Smooth muscle cell (in vitro differentiated cells): ENCODE data around the gene CRY2. TPM values are rescaled to one million over a fixed set of nuclear protein-coding genes. Genes with fewer than 3 reads are reported as not detected.
A peak's percentile ranks its signal among the peaks of the same experiment; 100 is the strongest.

Experiments used
- DNase-seq: peaks from one replicate; lab custom pipeline; 2025; ENCODE audit not compliant: unreplicated experiment; lab: John Stamatoyannopoulos, UW
- H2AFZ ChIP-seq: fragments of 200-600 bp; sonication (generic); 2 replicates; pipeline ENCODE4 v1.6.0; 2016; ENCODE audit warnings: antibody characterized with exemption, low read depth, mild to moderate bottlenecking
- H3F3A ChIP-seq: fragments of 200-600 bp; sonication (generic); 2 replicates; pipeline ENCODE4 v1.6.0; 2017; ENCODE audit warnings: antibody characterized with exemption, low read depth
- H3K27ac ChIP-seq: fragments of 200-600 bp; sonication (generic); 2 replicates; pipeline ENCODE4 v1.5.1; 2016; ENCODE audit warnings: low read depth, mild to moderate bottlenecking
- H3K27me3 ChIP-seq: fragments of 200-600 bp; sonication (generic); 2 replicates; pipeline ENCODE4 v1.6.1; 2016; ENCODE audit warnings: low read depth, mild to moderate bottlenecking
- H3K36me3 ChIP-seq: fragments of 200-600 bp; sonication (generic); 2 replicates; pipeline ENCODE4 v1.5.1; 2016; ENCODE audit warnings: low read depth
- H3K4me1 ChIP-seq: fragments of 200-600 bp; sonication (generic); 2 replicates; pipeline ENCODE4 v1.5.1; 2016; ENCODE audit warnings: low read depth
- H3K4me2 ChIP-seq: fragments of 200-600 bp; sonication (generic); 2 replicates; pipeline ENCODE4 v1.6.0; 2016; ENCODE audit warnings: mild to moderate bottlenecking
- H3K4me3 ChIP-seq: fragments of 200-600 bp; sonication (generic); 2 replicates; pipeline ENCODE4 v1.5.1; 2016; ENCODE audit warnings: mild to moderate bottlenecking
- H3K79me2 ChIP-seq: fragments of 200-600 bp; sonication (generic); 2 replicates; pipeline ENCODE4 v1.6.0; 2016; ENCODE audit warnings: low read depth, mild to moderate bottlenecking
- H3K9ac ChIP-seq: fragments of 200-600 bp; sonication (generic); 2 replicates; pipeline ENCODE4 v1.6.0; 2016; ENCODE audit warnings: low read depth
- H3K9me3 ChIP-seq: fragments of 200-600 bp; sonication (generic); replicated peaks from 2 replicates; pipeline ENCODE4 v1.5.1; 2016; ENCODE audit warnings: low read depth
- H4K20me1 ChIP-seq: fragments of 200-600 bp; sonication (generic); 2 replicates; pipeline ENCODE4 v1.6.0; 2016; ENCODE audit warnings: low read depth
- CTCF ChIP-seq: fragments of 200-600 bp; sonication (generic); IDR thresholded peaks from 2 replicates; pipeline ENCODE4 v1.5.1; 2017; ENCODE audit warnings: borderline replicate concordance, mild to moderate bottlenecking, antibody characterized with exemption; ENCODE audit not compliant: insufficient read depth, poor library complexity, severe bottlenecking
- WGBS: methylation state at CpG from one replicate; pipeline ENCODE4 v1.1.7; 2016; ENCODE audit warnings: low lambda C conversion rate; 5-methylcytosine and 5-hydroxymethylcytosine counted together
- polyA plus RNA-seq: library from polyadenylated mRNA; unstranded; fragments of >200 nt; fragmentation: Nextera tagmentation; extraction: Ambion mirVana; gene quantifications from 2 replicates; pipeline ENCODE4 v1.2.1, GENCODE V29; 2016
- total RNA-seq: library from RNA; depleted of rRNA; stranded (reverse); fragments of >200 nt; gene quantifications from 2 replicates; pipeline ENCODE4 v1.2.3, GENCODE V29; 2014

Gene CRY2
- total and polyA plus RNA-seq, 2 experiments from 2014 or later: 26.1 to 30.3 TPM

DNA sequence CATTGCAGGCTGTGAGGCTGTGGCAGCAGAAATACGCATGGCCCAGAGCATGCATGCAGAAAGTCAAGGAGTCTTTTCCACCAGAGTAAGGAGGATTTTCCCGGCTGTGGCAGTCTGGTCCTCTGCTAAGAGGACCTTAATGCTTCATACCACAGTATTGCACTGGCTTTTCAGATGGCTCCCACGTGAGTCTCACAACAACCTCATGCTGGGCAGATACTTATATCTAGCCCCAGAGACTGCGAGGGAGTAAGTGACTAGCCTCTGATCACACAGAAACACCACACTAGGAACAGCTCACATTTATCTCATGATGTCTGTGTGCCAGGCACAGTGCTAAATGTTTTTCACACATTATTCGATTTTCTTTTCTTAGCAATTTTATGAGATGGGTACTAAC is 8.0 kb downstream of the CRY2 start:
- DNase-seq: no peak
- peaks cover 94% of the 10 kb centered on the region for H4K20me1 ChIP-seq
- H3F3A ChIP-seq: peaks cover 16% of the 10 kb centered on the region
- TF ChIP-seq CTCF: no peak
- 60% methylated on average over 5 of the region's 5 CpGs for WGBS
- H3K79me2 ChIP-seq: peaks cover 47% of the 10 kb centered on the region
- peak overlapping the region; percentile 35 for H3K9ac ChIP-seq
- peak overlapping the region; percentile 91 for H3K27ac ChIP-seq
- H3K9me3 ChIP-seq: no peaks in the 10 kb centered on the region
- H3K4me3 ChIP-seq: no peak overlapping the region
- H3K36me3 ChIP-seq: no peaks in the 10 kb centered on the region
- no peaks in the 10 kb centered on the region for H3K27me3 ChIP-seq
- peaks cover 17% of the 10 kb centered on the region for H3K4me1 ChIP-seq
- H3K4me2 ChIP-seq: no peak overlapping the region
- H2AFZ ChIP-seq: no peak overlapping the region

DNA sequence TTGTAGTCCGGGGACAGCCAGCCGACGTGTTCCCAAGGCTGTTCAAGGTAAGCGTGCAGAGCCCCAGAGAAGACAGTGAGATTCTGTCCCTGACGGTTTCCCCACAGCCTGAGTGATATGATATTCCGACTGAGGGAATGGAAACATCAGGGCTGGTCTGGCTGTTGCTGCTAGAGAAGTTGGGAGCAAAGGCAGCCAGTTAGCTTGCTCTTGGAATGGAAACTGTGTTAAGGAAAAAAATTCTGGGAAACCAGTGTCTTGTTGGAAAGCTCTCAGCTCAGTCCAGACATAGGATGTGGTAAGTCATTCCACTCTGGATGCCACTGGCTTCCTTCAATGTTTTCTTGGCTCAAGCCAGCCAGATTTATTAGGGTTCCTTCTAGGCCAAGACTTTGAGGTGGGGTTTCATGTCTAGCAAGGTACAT is 8.8 kb downstream of the CRY2 start:
- no peak for DNase-seq
- Histone ChIP-seq H3K79me2 (peaks cover 41% of the 10 kb centered on the region), H3K4me2 (no peak overlapping the region), H3K9me3 (no peaks in the 10 kb centered on the region), H3K27ac (peak overlapping the region; percentile 91), H2AFZ (no peak overlapping the region), H3K27me3 (no peaks in the 10 kb centered on the region), H4K20me1 (peaks cover 94% of the 10 kb centered on the region), H3K4me1 (peaks cover 14% of the 10 kb centered on the region), H3K36me3 (no peaks in the 10 kb centered on the region), H3K9ac (peak overlapping the region; percentile 35), H3K4me3 (no peak overlapping the region), H3F3A (peaks cover 16% of the 10 kb centered on the region)
- TF ChIP-seq CTCF: no peak
- 81% methylated on average over 6 of the region's 6 CpGs for WGBS

DNA sequence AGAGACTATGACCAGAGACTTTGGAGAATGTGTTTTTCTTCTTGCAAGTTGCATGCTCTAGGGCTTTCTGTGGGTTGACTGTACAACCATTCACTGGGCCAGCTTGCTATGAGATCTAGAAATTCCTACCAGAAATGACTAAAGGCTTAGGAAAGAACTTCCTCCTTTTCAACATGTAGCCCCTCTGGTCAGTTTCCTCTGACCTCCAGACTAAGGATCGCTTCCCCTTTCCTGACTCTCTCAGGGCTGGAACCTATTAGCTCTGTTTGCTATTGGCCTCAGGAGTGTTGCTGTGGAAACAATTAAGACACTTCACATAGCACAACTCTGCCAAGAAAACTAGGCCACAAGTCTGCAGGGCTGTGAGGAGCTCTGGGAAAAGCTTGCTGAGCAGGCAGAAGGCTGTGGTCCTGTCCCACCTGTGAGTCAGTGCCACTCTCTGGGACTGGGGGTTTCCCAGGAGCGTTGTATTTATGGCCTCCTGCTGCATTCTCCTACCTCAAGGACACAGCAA is 10.7 kb downstream of the CRY2 start:
- WGBS: 84% methylated on average over 2 of the region's 2 CpGs
- H3K27me3 ChIP-seq: no peaks in the 10 kb centered on the region
- H3K79me2 ChIP-seq: peaks cover 21% of the 10 kb centered on the region
- no peak for TF ChIP-seq CTCF
- no peak for DNase-seq
- H3K27ac ChIP-seq: peak overlapping the region; percentile 91
- peaks cover 14% of the 10 kb centered on the region for H3K4me1 ChIP-seq
- no peaks in the 10 kb centered on the region for H3K9me3 ChIP-seq
- peaks cover 8% of the 10 kb centered on the region for H3K36me3 ChIP-seq
- H2AFZ ChIP-seq: no peak overlapping the region
- peaks cover 74% of the 10 kb centered on the region for H4K20me1 ChIP-seq
- peaks cover 16% of the 10 kb centered on the region for H3F3A ChIP-seq
- peak overlapping the region; percentile 74 for H3K9ac ChIP-seq
- no peak overlapping the region for H3K4me3 ChIP-seq
- H3K4me2 ChIP-seq: peak overlapping the region; percentile 10

DNA sequence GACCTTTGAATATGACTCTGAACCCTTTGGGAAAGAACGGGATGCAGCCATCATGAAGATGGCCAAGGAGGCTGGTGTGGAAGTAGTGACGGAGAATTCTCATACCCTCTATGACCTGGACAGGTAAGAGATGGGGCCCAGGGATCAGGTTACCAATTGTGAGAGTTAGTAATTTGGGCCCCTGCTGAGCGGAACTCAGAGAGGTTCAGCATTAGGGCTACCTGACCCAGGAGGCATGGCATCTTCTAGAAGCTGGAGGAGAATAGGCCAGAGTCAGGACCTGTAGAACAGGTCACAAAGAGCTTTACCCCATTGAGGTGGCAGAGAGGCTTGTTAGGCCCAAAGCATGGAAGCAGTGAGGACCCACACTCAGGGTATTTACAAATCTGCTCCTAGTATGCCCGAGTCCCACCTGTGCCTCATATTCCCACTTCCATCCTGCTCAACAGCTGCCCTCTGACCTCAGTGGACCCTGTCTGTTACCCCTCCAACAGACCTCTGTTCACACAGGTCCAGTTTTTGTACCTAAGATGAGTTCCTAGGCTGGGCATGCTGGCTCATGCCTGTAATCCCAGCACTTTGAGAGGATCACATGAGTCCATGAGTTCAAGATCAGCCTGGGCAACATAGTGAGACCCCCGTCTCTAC is 11.6 kb downstream of the CRY2 start:
- peak overlapping the region; percentile 48 for H3K4me2 ChIP-seq
- H3K79me2 ChIP-seq: peaks cover 13% of the 10 kb centered on the region
- H3K9ac ChIP-seq: peak overlapping the region; percentile 74
- peaks cover 65% of the 10 kb centered on the region for H4K20me1 ChIP-seq
- no peaks in the 10 kb centered on the region for H3K27me3 ChIP-seq
- WGBS: 97% methylated on average over 5 of the region's 5 CpGs
- peaks cover 14% of the 10 kb centered on the region for H3K4me1 ChIP-seq
- DNase-seq: no peak
- peaks cover 14% of the 10 kb centered on the region for H3K36me3 ChIP-seq
- H3K4me3 ChIP-seq: no peak overlapping the region
- H3F3A ChIP-seq: peaks cover 16% of the 10 kb centered on the region
- H3K9me3 ChIP-seq: no peaks in the 10 kb centered on the region
- no peak overlapping the region for H2AFZ ChIP-seq
- no peak for TF ChIP-seq CTCF
- peak overlapping the region; percentile 91 for H3K27ac ChIP-seq
